Hepatocyte (in vitro differentiated cells): ENCODE results near the gene WDR62.

Source experiments
- CTCF ChIP-seq: fragments of 200-600 bp; sonication (generic); IDR thresholded peaks from 2 replicates; pipeline ENCODE4 v1.5.1; 2016; ENCODE audit warnings: antibody characterized with exemption, mild to moderate bottlenecking; ENCODE audit not compliant: poor library complexity
- EZH2 ChIP-seq: fragments of 200-600 bp; sonication (generic); IDR thresholded peaks from 2 replicates; pipeline ENCODE4 v1.6.1; 2016; ENCODE audit warnings: antibody characterized with exemption, mild to moderate bottlenecking, borderline replicate concordance
- EZH2phosphoT487 ChIP-seq: fragments of 200-600 bp; sonication (generic); IDR thresholded peaks from one replicate; pipeline ENCODE4 v1.6.1; 2018; ENCODE audit warnings: antibody characterized with exemption, mild to moderate bottlenecking, low read depth, moderate library complexity; ENCODE audit not compliant: unreplicated experiment, severe bottlenecking

DNA sequence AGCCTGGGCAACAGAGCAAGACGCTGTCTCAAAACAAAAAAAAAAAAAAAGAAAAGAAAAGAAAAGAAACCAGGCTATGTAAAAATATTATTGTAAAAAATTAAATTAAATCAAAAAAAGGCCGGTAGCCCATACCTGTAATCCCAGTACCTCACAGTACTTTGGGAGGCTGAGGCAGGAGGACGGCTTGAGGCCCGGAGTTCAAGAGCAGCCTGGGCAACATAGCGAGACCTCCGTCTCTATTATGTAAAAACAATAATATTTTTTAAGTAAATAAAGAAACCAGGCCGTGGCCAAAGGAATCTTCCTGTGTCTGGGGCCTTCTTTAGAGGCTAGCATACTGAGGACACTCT lies 84.4 kb downstream of the WDR62 start:
- TF ChIP-seq CTCF: no peak
- TF ChIP-seq EZH2: no peak
- no peak for TF ChIP-seq EZH2phosphoT487
